Type B pancreatic cell (in vitro differentiated cells): ENCODE data around the gene TUSC2. TPM values are rescaled to one million over a fixed set of nuclear protein-coding genes. Genes with fewer than 3 reads are reported as not detected.

ENCODE experiments used
- DNase-seq: peaks from one replicate; pipeline ENCODE4 v3.0.0; 2021; ENCODE audit warnings: mixed read lengths; ENCODE audit not compliant: unreplicated experiment; ENCODE audit errors: extremely low spot score
- H3K27ac Mint-ChIP-seq: 2 replicates; pipeline ENCODE4 v1.8.0; 2021; ENCODE audit warnings: mild to moderate bottlenecking, mixed read lengths
- H3K27me3 Mint-ChIP-seq: 2 replicates; pipeline ENCODE4 v1.8.0; 2021; ENCODE audit warnings: mixed read lengths
- H3K36me3 Mint-ChIP-seq: 2 replicates; pipeline ENCODE4 v1.8.0; 2021; ENCODE audit warnings: mixed read lengths
- H3K4me1 Mint-ChIP-seq: one replicate; pipeline ENCODE4 v1.8.0; 2021; ENCODE audit warnings: mixed read lengths; ENCODE audit not compliant: unreplicated experiment
- H3K4me3 Mint-ChIP-seq: 2 replicates; pipeline ENCODE4 v1.8.0; 2021; ENCODE audit warnings: mild to moderate bottlenecking, mixed read lengths
- H3K9me3 Mint-ChIP-seq: 2 replicates; pipeline ENCODE4 v1.8.0; 2021; ENCODE audit warnings: mixed read lengths
- CTCF ChIP-seq: fragments of 200-600 bp; sonication (generic); conservative IDR thresholded peaks from 2 replicates; pipeline ENCODE4 v1.5.0; 2021; ENCODE audit warnings: antibody characterized with exemption, mild to moderate bottlenecking
- total RNA-seq: library from RNA; stranded (reverse); gene quantifications from 2 replicates; pipeline ENCODE4 v1.2.1, GENCODE V29; 2021; ENCODE audit warnings: low replicate concordance

TUSC2 gene
- total RNA-seq, 1 donor from 2014 or later = 24.9 TPM

DNA sequence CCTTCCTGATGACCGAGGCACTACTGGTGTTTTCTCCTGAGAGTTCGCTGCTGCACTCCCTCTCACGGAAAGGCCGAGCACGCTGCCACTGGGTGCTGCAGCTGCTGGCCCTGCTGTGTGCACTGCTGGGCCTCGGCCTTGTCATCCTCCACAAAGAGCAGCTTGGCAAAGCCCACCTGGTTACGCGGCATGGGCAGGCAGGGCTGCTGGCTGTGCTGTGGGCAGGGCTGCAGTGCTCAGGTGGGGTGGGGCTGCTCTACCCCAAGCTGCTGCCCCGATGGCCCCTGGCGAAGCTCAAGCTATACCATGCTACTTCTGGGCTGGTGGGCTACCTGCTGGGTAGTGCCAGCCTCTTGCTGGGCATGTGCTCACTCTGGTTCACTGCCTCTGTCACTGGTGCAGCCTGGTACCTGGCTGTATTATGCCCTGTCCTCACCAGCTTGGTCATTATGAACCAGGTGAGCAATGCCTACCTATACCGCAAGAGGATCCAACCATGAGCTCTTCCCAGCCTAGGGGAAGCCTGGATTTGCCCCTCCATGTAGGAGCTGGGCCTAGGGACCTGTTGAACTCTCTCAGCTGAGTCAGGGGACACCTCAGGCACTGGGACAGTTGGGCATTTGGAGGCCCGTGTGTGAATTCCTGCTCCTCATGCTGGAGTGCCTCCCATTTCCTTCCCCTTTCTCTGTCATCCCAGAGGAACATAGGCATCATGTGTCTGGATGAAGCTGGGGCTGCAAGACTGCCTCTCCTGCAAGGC is 25.4 kb upstream of the TUSC2 start:
- no peak for TF ChIP-seq CTCF
- no peaks in the 10 kb centered on the region for H3K36me3 Mint-ChIP-seq
- H3K9me3 Mint-ChIP-seq = no peaks in the 10 kb centered on the region
- H3K27ac Mint-ChIP-seq = no peak overlapping the region
- peak overlapping the region; percentile 31 for H3K4me3 Mint-ChIP-seq
- no peak for DNase-seq
- no peaks in the 10 kb centered on the region for H3K27me3 Mint-ChIP-seq
- peaks cover 38% of the 10 kb centered on the region for H3K4me1 Mint-ChIP-seq

GRCh38 chr3:50352781-50353180 is 24.8 kb upstream of the TUSC2 start:
- Mint-ChIP-seq H3K4me1 (peaks cover 33% of the 10 kb centered on the region), H3K9me3 (no peaks in the 10 kb centered on the region), H3K36me3 (no peaks in the 10 kb centered on the region), H3K27ac (no peak overlapping the region), H3K4me3 (peak overlapping the region; percentile 65), H3K27me3 (no peaks in the 10 kb centered on the region)
- DNase-seq = no peak
- peak; percentile 25 for TF ChIP-seq CTCF

- Mint-ChIP-seq H3K4me3 (peak overlapping the region; percentile 97), H3K27me3 (no peaks in the 10 kb centered on the region), H3K4me1 (peaks cover 25% of the 10 kb centered on the region), H3K36me3 (no peaks in the 10 kb centered on the region), H3K27ac (peak overlapping the region; percentile 96), H3K9me3 (no peaks in the 10 kb centered on the region)
- no peak for TF ChIP-seq CTCF
- no peak for DNase-seq
Measured at GRCh38 chr3:50351323-50351697, 23.3 kb upstream of the TUSC2 start.

DNA sequence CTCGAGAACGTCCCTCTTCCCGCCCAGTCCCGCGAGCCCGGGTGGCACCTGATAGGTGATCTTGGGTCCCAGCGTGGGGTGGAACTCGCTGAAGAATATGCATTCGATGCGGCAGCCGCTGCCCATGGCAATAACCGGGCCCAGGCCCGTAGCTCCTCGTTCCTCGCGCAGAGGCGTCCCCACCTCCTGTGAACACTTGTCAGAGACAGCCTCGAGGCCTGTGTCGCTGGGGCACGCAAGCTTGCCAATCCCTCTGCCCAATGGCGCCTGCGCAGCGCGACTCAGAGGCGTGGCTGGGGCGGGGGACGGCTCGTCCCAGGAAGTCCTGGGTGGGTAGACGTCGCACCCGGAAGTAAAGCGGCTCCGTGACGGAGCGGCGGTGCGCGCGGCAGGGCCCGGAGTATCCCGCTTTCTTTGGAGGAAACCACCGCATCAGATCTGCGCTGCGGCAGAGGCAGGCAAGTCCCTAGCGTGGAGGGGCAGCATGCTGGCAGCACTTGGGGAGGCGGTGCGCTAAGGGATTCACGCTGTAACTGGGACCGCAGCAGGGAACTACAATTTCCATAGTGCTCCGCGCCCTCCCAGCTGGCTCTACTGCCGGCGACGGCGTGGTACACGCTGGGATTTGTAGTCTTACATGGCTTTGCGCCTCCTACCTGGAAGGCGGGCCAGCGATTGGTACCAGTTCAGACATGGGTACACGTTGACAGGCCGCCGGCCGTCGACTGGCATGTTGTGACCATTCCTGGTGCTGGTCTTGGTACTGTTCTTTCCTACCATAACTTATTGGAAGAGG is 22.7 kb upstream of the TUSC2 start, which contains the start of the genes CYB561D2 and NPRL2:
TSS of gene CYB561D2 (plus strand) at position 336 of the 796 bp plus-strand sequence. CDS start 572 bp downstream, outside the sequence.
TSS of gene NPRL2 (minus strand) at position 249 of the 796 bp plus-strand sequence. CDS start at position 126, 123 bp downstream.
- H3K9me3 Mint-ChIP-seq = no peaks in the 10 kb centered on the region
- no peaks in the 10 kb centered on the region for H3K36me3 Mint-ChIP-seq
- no peak for TF ChIP-seq CTCF
- H3K27ac Mint-ChIP-seq = peak within 1 kb of the TSS; percentile 96
- H3K4me3 Mint-ChIP-seq = peak within 1 kb of the TSS; percentile 97
- H3K27me3 Mint-ChIP-seq = peaks cover 3% of the 10 kb centered on the region
- DNase-seq = peak; percentile 95
- H3K4me1 Mint-ChIP-seq = peaks cover 28% of the 10 kb centered on the region

GRCh38 chr3:50350213-50350526 is 22.1 kb upstream of the TUSC2 start:
- no peaks in the 10 kb centered on the region for H3K36me3 Mint-ChIP-seq
- H3K4me3 Mint-ChIP-seq = peak overlapping the region; percentile 97
- DNase-seq = no peak
- H3K9me3 Mint-ChIP-seq = no peaks in the 10 kb centered on the region
- no peak for TF ChIP-seq CTCF
- H3K27me3 Mint-ChIP-seq = peaks cover 7% of the 10 kb centered on the region
- H3K4me1 Mint-ChIP-seq = peaks cover 28% of the 10 kb centered on the region
- peak overlapping the region; percentile 96 for H3K27ac Mint-ChIP-seq
